Measurements from ENCODE around the gene SPOCD1.

GRCh38 chr1:31776516-31776915 lies 39.3 kb downstream of the SPOCD1 start:
- TF ChIP-seq, protein P1, sequence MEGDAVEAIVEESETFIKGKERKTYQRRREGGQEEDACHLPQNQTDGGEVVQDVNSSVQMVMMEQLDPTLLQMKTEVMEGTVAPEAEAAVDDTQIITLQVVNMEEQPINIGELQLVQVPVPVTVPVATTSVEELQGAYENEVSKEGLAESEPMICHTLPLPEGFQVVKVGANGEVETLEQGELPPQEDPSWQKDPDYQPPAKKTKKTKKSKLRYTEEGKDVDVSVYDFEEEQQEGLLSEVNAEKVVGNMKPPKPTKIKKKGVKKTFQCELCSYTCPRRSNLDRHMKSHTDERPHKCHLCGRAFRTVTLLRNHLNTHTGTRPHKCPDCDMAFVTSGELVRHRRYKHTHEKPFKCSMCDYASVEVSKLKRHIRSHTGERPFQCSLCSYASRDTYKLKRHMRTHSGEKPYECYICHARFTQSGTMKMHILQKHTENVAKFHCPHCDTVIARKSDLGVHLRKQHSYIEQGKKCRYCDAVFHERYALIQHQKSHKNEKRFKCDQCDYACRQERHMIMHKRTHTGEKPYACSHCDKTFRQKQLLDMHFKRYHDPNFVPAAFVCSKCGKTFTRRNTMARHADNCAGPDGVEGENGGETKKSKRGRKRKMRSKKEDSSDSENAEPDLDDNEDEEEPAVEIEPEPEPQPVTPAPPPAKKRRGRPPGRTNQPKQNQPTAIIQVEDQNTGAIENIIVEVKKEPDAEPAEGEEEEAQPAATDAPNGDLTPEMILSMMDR (IDR thresholded peaks at IDR 0.05), result no peak
- TF ChIP-seq EP300 (IDR thresholded peaks at IDR 0.05; ENCODE audit: low read depth), result no peak
- no peak for TF ChIP-seq POLR2AphosphoS5 (IDR thresholded peaks at IDR 0.05)

Measured in transverse colon (tissue), 4 donors.